Activated CD4-positive, alpha-beta T cell treated with anti-CD3 and anti-CD28 coated beads for 48 hours (primary cell): ENCODE measurements around the gene FAM120A.
"Not testable (repeated sequence)": the region's sequence is repeated elsewhere in the genome, so short reads cannot be mapped to it uniquely, and the experiment has no call there.

ENCODE experiments used
- DNase-seq: peaks from one replicate; pipeline ENCODE4 v3.0.0-alpha.2; 2020

FAM120A gene

DNA sequence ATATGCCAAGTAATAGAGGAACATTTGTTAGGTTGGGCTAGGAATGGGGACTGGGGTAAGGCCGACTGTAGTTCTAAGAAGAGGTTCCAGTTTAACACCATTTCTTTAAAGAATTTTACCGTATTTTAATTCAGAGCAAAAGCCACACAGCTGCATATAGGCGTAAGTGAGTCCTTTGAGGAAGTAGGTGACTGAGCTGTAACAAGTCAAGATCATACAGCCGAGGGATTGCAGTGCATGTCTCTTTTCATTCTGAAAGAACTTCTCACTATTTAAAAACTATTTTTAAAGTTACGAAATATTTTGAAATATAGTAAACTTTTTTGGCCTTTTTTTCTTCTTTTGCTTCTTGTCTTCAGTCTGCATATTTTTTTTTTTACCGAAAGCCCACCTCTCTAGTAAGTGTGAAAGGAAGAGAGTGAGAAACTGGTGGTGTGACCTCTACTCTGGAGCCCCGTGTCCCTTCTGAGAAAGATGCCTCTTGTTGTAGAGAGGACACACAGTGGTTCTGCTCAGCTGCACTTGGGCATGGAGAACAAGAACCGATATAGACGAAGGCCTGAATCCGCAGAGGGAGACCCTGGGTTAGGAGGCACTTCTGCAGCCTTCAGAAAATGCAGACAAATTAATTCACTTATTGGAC, 60.8 kb downstream of the FAM120A start:
- not testable (repeated sequence) for DNase-seq

DNA sequence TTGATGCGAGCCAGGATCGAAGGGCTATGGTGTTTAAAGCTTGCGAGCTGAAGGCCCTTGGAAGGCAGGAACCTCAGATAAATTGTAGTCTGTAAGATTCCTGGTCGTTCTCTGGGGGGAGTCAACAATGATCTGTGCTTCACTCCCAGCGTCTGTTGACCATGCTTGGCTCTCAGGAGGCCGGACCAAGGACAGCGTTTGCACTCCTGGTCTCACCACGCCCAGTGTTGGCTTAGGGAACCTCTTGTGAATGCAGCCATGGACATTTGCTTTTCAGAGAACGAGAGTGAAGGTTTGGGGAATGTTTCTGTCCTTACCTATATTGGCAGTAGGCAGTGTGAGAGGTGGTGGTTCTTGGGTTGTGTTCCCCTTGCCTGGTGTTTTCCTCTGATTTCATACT, 62.1 kb downstream of the FAM120A start:
- DNase-seq, result no peak

DNA sequence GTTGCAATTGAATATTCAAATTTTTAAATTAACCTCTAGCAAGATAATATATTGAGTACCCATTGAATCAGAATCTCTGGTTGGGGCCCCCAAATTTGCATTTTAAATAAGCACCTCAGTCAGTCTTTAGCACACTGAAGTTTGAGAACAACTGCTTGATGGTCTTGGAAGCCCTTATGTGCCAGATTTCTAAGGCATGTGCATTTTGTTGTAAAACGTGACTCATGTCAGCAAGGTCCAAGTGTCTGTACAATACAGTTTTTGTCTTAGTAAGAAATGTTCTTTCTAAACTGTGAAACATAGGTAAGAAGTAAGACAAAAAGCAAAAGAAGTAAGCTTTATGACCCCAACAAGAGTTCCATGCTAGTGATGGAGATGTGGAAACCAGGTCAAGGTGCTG, 65.8 kb downstream of the FAM120A start:
- DNase-seq, result no peak

DNA sequence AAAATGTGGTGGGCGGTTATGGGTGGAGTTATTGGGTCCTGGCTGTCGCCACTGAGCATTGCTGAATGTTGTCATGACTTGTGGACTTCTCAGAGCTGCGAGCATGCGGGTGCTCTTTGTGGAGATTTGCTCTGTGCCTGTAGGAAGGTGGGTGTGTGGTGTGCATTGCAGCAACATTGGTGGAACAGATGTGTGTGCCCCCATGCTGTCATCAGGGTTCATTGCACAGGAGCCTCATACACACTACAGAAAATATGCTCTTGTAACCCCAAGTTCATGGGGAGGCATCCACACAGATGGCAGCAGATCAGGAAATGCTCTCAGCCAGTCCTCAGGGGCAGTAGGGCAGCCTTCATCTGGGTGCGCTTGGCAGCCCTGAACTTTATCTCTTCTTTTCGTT, 69.0 kb downstream of the FAM120A start:
- no peak for DNase-seq

DNA sequence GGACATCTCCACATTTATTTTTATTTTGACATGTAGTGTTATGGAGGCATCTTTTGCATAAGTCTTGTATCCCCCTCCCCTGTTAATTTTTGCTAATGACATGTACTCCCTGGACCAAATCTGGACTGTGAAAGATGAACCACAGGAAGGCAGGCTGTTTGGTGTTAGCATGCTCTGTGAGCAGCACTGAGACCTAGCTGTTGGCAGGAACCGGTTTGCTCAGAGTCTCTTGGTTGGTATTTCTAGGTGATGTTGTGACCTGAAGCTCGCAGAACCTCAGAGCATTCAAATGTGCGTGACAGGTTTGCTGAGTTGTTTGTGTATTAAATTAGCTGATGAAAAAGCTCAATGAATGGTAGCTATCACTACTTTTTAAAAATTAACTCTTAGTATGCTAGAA, 71.3 kb downstream of the FAM120A start:
- DNase-seq, result no peak

DNA sequence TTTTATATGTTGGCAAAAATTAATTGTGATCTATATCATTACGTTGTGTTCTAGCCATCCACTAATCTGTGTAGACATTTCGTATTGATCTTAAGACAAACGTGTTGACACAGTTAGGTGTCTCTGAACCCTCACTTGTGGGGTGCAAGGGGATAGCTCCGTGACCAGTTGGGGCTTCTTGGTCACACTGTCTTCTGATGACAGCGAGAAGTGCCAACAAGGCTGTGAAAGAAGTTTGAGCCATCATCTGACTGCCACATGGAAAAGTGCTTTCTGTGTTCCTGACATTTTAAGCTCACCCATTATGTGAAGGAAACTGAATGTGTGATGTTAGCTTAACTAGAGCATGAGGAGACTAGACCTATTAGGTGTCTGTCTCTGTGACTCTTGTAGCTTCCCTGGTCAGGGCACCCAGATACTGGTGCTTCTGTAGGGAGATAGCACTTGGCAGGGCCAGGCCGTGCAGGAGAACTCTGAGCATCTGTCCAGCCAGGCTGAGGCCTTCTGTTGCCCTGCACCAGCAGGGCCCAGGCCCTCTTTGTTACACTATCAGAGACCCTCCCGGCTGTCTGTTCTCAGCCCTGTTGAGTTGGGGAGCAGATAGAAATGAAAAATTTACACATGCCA, 72.1 kb downstream of the FAM120A start:
- no peak for DNase-seq

DNA sequence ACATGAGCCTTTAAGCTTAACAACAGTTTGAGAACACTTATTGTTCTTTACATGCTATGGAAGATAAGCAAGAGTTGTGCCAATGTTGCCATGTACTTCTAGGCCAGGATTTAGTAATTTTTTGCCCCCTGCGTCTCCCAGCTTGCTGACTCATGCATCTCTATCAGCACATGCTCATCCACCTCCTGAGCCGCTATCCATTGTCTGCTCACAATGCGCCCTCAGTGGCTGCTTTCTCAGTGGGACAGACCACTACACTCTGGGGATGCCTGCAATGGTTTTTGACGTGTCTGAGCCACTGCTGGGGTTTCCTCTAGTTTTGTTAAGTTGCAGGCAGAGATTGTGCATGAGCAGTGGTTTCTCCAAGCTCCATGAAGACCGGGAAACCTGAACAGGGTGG, 74.0 kb downstream of the FAM120A start:
- no peak for DNase-seq

DNA sequence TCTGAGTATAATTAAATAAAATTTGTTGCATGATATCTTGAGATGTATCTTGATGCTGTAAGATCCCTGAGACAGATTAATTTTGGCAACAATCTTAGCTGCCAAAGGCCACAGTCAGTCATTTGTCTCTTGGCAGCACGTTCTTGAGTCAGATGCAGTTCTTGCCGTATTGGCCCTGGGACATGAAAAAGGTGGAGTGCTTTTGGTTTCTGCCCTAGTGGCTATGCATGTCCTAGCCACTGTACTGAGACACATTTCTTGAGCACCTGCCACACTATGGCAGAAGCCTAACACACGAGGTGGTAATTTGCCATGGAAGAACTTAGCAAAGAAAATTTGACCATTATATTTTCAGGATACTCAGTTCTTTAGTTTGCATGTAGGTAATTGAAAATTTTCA, 79.9 kb downstream of the FAM120A start:
- no peak for DNase-seq

DNA sequence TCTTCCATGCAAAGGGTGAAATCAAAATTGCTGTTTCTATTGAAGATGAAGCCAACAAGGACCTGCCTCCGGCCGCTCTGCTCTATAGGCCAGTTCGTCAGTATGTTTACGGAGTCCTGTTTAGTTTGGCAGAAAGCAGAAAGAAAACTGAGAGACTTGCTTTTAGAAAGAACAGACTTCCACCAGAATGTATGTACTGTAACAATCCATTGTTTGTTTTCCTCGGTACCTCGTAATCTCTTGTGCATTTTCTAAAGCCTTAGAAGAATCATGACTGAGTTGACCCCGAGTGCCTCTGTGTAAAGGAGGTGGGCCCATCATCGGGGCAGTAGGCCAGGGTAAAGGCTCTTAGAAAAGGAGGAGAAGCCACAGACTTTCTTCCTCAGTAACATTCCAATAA, 80.7 kb downstream of the FAM120A start:
- DNase-seq, result no peak

DNA sequence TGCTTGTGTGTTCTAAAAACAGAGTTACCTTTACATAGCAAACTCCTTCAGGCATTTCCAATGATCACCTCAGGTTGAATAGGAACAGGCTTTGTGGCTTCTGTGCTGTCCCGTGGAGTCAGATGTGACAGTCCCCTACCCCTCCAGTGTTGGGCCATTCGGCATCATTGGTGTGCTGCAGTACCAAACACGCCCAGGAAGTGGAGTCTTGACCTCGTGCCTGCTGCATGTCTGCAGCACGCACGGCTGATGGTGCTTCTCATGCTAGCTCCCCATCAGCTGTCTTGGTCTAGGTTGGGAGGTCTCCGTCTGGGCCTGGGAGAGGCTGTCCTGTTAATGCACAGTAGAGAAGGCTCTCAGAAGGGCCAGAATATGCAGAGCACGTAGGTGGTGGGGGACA, 82.4 kb downstream of the FAM120A start:
- no peak for DNase-seq

DNA sequence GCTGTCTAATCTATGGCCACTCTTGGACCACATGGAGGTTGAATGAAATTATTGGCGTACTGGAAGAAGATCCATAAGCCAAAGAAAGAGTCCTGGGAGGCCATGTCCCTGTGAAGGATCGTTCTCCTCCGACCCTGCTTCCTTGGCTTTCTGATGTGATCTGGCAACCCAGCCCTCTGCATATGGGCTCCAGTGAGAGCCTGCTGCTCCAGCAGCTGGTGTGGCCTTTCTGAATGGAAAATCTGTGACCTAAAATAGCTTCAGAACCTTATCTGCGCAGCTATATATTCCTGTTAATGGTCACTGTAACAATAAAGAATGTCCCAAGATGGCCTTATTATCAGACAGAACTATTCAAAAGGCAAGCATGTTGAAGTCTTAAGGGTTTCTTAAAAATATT, 84.7 kb downstream of the FAM120A start:
- no peak for DNase-seq

DNA sequence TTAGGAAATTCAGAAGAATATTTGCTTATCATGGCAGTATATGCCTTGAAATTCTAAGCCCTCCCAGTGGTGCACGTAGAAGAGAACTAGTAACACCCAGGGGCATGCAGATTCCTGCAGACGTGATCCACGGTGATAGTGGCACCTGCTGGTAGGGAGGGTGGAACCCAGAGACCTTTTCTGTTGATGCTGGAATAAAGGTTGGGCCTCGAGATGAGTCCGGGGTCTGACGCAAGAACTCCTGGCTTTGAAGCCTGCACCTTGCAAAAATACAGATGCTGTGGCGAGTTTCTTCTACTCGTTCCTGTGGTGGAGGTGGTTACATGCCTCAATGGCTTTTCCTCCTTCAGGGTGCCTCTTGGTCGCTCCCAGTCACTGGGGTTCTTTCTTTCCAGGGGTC, 85.4 kb downstream of the FAM120A start:
- no peak for DNase-seq

DNA sequence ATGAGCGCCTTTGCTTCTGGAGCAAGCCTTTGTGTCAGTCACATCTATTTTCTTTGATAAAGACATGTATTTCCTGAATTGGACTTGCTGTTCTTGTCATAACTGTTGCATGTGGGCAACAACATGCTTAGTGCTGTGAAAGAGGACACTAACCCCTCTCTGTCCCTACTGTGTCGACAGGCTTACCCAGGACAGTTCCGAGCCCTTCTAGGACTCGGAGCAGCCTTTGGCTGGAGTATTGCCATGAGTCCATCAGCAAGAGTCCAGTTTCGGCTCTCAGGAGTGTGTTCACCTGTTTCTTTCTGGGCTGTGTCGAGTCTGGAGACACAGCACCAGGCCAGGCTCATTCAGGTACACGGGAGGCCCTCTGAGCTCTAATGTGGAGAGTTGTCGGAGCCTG, 88.8 kb downstream of the FAM120A start:
- DNase-seq, result no peak

DNA sequence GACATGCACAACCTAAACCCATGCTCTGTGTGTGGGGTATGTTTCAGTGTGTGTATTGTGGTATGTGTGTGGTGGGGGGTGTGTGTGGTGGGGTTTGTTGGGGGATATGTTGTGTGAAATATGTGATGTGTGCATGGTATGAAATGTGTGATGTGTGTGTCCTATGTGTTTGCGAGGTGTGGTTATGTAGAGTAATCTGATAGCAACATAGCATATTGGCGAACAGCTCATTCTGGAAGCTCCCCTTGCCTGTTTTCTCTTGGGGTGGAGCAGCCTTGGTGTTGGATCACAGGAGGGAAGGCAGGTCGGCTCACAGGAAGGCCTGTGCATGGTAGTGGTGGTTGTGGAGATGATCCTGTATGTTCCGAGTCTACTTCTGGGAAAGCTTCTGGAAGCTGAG, 89.5 kb downstream of the FAM120A start:
- no peak for DNase-seq

DNA sequence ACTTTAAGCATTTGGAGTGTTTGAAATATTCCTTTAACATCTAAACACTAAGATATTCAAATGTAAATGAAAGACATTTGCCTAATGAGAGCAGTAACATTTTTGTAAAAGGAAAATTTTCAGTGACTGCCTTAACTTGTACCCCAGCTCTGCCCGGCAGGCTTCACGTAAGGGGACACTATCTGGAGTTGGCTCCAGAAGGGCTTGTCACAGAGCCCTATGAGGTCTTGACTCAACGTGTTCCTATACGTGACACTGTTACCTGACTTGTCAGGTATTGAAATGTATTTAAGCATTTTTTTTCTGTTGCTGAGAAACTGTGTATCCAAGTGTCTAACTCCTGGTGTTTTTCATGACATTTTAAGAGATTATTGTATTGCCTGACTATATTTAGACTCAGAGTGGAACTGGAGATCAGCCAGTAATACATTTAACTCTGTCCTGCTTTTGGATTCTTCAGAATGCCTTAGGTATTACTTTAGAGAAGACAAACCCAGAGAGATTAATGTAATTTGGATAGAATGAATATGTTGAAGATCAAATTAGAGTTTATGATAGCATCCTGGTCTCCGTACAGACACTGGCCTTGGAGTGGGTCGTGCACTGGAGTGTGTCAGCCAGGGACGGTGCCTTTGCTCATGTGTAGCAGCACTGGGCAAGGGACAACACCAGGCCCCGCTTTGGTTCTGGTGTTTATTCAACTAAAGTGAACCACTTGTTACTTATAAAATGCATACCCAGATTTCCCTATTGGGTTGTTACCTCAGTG, 90.3 kb downstream of the FAM120A start:
- no peak for DNase-seq

DNA sequence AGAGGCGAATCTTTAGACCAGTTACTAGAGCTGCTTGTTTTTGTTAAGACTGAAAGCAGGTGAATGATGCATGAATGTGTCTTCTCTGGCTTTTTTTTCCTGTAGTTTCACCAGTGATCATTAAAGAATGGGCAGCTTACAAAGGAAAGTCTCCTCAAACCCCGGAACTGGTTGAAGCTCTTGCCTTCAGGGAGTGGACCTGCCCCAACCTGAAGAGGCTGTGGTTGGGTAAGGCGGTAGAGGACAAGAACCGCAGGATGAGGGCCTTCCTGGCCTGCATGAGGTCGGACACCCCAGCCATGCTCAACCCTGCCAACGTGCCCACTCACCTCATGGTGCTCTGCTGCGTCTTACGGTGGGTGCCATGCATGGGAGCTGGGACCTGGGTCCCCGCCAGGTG, 91.6 kb downstream of the FAM120A start:
- DNase-seq, result no peak

DNA sequence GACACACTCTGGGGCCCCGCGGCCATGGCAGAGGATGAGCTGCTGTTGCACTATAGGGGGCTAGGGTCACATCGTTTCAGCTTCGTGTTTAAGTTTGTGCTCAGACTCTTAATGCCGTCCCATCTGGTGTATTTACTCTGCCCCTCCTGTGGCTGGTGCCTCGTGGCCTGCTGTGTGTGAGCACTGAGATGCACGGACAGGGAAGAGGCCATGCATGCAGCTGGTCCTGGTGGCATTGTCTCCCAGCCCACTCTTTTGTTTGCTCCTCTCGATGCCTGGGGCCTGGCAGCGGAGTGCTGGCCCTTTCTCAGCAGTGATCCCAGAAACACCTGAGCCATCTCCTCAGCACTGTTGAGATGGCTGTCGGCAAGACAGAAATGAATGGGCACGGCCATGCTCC, 94.9 kb downstream of the FAM120A start:
- DNase-seq, result no peak

DNA sequence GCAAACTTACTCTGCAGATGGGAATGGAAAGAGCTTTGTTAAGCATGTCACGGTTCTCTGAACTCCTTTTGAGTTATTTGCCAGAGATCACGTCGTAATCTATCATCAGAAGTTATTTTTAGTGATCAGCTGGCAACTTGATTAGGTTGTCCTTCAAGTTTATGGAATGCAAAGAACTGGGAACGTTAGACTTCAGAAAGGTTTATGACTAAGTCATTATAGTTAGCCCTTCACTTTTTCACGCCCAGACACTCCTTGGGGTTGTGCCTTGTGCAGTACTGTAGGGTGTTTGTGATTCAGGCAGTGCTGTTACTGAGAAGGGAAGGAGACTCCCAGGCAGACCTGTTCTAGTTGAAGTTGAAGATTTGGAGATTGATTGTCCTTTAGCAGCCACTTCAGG, 98.1 kb downstream of the FAM120A start:
- DNase-seq, result no peak

DNA sequence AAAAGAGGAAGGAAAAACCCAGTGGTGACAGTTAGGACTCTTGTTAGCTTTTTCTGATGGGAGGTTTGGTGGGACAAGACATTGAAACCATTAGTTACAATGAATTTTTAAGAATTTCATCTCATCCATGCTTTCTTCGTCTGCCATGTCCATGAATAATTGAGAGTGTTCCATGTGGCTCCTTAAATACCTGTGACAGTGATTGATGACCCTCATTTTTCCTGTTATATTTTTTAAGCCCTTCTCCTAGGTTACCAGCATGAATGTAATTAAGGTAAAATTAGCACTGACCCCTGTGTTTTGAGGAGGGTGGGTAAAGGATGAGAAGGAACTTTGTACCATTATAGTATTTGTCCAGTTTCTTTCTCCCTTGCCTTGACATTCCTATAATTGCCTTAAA, 101.4 kb downstream of the FAM120A start:
- no peak for DNase-seq

DNA sequence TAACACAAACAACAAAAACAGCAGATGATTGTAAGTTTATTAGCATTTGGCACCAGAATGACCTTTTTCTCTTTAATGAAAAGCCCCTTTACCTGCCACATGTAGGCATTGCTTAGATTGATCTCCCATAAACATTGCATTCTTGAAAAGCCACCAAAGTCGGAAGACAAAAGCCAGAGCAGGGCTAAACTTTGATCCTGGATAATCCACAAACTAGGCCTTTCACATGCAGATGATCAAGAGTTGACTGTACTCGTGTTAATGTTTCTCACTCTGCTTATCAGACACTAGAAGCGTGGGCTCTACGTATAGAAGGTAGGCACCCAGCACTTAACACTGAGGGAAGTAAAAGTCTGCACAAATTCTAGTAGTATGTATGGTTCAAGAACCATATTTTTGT, 103.9 kb downstream of the FAM120A start:
- DNase-seq, result no peak

DNA sequence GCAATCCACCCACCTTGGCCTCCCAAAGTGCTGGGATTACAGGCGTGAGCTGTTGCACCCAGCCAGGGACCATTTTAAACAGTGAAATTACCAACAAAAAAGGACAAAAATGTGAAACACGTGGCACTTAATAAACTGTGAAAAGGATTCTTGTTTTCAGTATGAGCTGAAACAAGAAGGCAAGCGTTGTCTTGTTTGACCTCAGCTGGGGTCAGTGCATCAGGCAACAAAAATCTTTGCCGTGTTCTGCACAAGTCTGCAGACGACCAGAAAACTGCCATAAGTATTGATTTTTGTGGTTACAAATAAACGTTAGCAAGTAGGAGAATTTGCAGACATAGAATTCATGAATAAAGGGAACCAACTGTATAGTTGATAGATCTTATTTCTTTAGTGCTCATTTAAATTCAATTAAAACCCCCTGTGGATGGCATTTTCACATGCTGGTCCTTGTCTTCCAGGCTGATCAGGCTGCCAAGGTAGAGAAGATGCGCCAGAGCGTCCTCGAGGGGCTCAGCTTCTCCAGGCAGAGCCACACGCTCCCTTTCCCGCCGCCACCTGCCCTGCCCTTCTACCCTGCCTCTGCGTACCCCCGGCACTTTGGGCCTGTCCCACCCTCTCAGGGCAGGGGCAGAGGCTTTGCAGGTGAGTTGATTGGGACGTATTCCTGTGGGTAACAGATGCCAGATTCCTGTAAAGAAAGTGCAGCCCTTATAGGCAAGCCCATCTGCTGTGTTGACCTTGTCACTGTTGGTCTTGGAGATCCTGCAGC, 106.1 kb downstream of the FAM120A start:
- DNase-seq, result no peak

DNA sequence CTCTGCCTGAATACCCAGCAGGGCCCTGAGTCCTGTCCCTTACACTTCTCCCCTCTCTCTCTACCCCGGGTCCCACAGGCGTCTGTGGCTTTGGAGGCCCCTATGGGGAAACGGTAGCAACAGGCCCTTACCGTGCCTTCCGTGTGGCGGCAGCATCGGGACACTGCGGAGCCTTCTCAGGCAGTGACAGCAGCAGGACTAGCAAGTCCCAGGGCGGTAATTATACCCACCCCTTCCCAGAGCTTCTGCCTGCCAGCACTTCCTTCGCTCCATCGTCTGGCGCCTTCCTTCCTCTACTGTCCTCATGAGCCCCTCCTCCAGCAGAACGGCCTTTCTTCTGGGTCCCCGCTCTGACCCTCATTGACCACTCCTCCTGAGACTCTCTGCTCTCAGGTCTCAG, 107.0 kb downstream of the FAM120A start:
- no peak for DNase-seq

DNA sequence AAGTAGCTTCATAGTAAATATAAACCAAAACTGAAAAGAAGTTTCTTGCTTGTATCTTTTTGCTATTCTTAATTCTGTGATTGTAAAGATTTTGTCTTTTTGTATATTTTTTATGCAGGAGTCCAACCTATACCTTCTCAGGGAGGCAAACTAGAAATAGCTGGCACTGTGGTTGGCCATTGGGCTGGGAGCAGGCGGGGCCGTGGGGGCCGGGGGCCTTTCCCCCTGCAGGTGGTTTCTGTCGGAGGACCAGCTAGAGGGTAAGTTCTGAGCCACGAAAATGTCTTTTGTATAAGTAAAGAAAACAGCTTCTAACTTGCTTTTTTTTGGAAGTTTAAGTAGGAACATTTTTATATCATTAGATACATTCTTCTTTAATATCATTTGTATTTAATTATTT, 109.5 kb downstream of the FAM120A start:
- DNase-seq, result no peak

DNA sequence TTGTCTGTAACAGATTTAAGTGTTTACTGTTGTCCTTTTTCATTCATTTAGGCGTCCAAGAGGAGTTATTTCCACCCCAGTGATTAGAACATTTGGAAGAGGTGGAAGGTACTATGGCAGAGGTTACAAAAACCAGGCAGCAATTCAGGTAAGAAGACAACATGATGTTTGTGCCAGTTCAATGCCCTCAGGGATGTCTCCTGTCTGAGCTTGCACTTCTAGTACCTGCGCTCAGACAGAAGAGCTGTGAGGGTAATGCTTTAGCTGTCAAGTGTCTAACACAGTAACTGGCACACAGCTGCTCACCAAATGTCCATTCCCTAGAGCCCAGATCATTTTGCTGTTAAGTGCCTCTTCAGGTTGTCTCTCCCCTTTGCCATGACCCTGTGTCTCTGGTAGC, 110.7 kb downstream of the FAM120A start:
- DNase-seq, result no peak
